ENCODE data around the gene C3orf20.

DNA sequence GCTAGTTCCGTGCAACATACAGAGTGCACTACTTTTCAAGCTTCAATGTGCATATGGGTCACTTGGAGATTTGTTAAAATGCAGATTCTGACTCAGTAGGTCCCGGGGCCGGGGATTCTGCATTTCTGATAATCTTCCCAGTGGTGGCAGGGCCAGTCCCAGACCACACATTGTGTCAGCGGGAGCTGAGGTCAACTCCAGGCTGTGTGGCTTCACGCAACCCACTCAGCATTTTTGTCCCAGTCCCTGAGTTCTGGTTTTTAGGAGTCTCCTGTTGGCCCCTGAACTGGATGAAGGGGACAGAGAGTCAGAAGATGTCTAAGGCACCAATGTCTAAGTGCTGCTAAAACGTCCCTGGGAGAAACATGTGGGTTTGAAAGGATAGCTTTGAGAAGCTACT lies 49.5 kb upstream of the C3orf20 start:
- TF ChIP-seq, protein P1, sequence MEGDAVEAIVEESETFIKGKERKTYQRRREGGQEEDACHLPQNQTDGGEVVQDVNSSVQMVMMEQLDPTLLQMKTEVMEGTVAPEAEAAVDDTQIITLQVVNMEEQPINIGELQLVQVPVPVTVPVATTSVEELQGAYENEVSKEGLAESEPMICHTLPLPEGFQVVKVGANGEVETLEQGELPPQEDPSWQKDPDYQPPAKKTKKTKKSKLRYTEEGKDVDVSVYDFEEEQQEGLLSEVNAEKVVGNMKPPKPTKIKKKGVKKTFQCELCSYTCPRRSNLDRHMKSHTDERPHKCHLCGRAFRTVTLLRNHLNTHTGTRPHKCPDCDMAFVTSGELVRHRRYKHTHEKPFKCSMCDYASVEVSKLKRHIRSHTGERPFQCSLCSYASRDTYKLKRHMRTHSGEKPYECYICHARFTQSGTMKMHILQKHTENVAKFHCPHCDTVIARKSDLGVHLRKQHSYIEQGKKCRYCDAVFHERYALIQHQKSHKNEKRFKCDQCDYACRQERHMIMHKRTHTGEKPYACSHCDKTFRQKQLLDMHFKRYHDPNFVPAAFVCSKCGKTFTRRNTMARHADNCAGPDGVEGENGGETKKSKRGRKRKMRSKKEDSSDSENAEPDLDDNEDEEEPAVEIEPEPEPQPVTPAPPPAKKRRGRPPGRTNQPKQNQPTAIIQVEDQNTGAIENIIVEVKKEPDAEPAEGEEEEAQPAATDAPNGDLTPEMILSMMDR (IDR thresholded peaks at IDR 0.05), result no peak
- TF ChIP-seq TCF7L2 (IDR thresholded peaks at IDR 0.05; ENCODE audit: low read depth, low read length) (no peak), POLR2AphosphoS5 (IDR thresholded peaks at IDR 0.05; ENCODE audit: low read depth, low read length) (no peak)
- TF ChIP-seq, protein P2, sequence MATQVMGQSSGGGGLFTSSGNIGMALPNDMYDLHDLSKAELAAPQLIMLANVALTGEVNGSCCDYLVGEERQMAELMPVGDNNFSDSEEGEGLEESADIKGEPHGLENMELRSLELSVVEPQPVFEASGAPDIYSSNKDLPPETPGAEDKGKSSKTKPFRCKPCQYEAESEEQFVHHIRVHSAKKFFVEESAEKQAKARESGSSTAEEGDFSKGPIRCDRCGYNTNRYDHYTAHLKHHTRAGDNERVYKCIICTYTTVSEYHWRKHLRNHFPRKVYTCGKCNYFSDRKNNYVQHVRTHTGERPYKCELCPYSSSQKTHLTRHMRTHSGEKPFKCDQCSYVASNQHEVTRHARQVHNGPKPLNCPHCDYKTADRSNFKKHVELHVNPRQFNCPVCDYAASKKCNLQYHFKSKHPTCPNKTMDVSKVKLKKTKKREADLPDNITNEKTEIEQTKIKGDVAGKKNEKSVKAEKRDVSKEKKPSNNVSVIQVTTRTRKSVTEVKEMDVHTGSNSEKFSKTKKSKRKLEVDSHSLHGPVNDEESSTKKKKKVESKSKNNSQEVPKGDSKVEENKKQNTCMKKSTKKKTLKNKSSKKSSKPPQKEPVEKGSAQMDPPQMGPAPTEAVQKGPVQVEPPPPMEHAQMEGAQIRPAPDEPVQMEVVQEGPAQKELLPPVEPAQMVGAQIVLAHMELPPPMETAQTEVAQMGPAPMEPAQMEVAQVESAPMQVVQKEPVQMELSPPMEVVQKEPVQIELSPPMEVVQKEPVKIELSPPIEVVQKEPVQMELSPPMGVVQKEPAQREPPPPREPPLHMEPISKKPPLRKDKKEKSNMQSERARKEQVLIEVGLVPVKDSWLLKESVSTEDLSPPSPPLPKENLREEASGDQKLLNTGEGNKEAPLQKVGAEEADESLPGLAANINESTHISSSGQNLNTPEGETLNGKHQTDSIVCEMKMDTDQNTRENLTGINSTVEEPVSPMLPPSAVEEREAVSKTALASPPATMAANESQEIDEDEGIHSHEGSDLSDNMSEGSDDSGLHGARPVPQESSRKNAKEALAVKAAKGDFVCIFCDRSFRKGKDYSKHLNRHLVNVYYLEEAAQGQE (IDR thresholded peaks at IDR 0.05; ENCODE audit: insufficient read depth in 1 of 2, low read depth in 2 of 2, low read length in 1 of 2), result no peak
